Middle frontal gyrus (tissue), 1 donor: Measurements from ENCODE around the gene ENO3.
A peak's percentile ranks its signal among the peaks of the same experiment; 100 is the strongest.

Experiments used
- DNase-seq: peaks from one replicate; pipeline ENCODE4 v3.0.0-alpha.2; 2015; ENCODE audit warnings: low spot score; ENCODE audit errors: extremely low spot score

Gene ENO3

GRCh38 chr17:4972752-4973151 is 21.8 kb downstream of the ENO3 start:
- no peak for DNase-seq

GRCh38 chr17:4973256-4974114 is 22.6 kb downstream of the ENO3 start:
- DNase-seq: no peak

- DNase-seq: no peak
Measured at GRCh38 chr17:4974115-4974670, 23.3 kb downstream of the ENO3 start.

GRCh38 chr17:4978726-4979125 is 27.8 kb downstream of the ENO3 start:
- no peak for DNase-seq

- DNase-seq: no peak
Measured at GRCh38 chr17:4980644-4981216, 29.8 kb downstream of the ENO3 start.

- DNase-seq: no peak
Measured at GRCh38 chr17:4982305-4982704, 31.4 kb downstream of the ENO3 start.

- DNase-seq: no peak
Measured at GRCh38 chr17:4986403-4986802, 35.5 kb downstream of the ENO3 start.

- peak; percentile 73 for DNase-seq
Measured at GRCh38 chr17:4986951-4987766, 36.2 kb downstream of the ENO3 start, which contains the start of gene CAMTA2. Gene CAMTA2, minus strand, starts transcription at chr17:4987675. Its CDS starts 1,453 bp downstream, at chr17:4986222.

- no peak for DNase-seq
Measured at GRCh38 chr17:4987767-4988567, 37.0 kb downstream of the ENO3 start.

- DNase-seq: no peak
Measured at GRCh38 chr17:4994081-4994595, 43.2 kb downstream of the ENO3 start.

GRCh38 chr17:4997302-4998026 is 46.5 kb downstream of the ENO3 start, which contains the start of the genes INCA1 and KIF1C:
Gene INCA1, minus strand, starts transcription at chr17:4997522. Its CDS starts 3,085 bp downstream, at chr17:4994437.
Gene KIF1C, plus strand, starts transcription at chr17:4997950. Its CDS starts 2,297 bp downstream, at chr17:5000247.
- peak; percentile 87 for DNase-seq

- no peak for DNase-seq
Measured at GRCh38 chr17:4998027-4998731, 47.3 kb downstream of the ENO3 start.

- DNase-seq: no peak
Measured at GRCh38 chr17:4998732-4999429, 48.0 kb downstream of the ENO3 start.

GRCh38 chr17:4999430-5000093 is 48.6 kb downstream of the ENO3 start:
- no peak for DNase-seq

GRCh38 chr17:5000237-5000639 is 49.3 kb downstream of the ENO3 start:
- DNase-seq: no peak

GRCh38 chr17:5002121-5002788 is 51.3 kb downstream of the ENO3 start:
- DNase-seq: no peak

GRCh38 chr17:5003214-5003867 is 52.4 kb downstream of the ENO3 start:
- DNase-seq: no peak
